ENCODE results near the gene DACH1. TPM values are rescaled to one million over a fixed set of nuclear protein-coding genes. Genes with fewer than 3 reads are reported as not detected.

Gene DACH1
- total and polyA plus RNA-seq, 9 of the 15 experiments (the other 6 are each of a cell fraction or from before 2014, with no cell fraction given): 0.04 to 0.07 (median 0.04) TPM; not detected in 2

DNA sequence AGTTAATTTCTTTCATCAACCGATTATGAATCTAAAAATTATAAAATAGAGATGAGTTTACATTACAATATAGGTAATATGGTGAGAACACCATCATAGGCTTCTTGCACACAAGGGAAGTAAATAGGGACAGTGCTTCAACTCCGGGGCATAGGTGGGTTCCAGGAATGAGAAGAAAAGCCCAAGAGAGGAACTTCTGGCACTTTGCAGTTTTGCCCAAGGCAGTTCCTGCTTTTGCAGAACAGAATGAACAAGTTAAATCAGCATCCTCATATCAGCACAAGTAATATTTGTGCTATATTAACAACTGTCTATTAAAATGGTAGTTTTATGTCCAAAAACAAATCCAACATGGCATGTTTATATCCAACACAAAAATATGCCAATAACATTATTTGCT is 60.1 kb downstream of the DACH1 start:
- Histone ChIP-seq H3K36me3 (ENCODE audit: control insufficient read depth, insufficient read depth, low read length) (no peaks in the 10 kb centered on the region), H3K4me2 (ENCODE audit: insufficient read depth, low read length) (no peak overlapping the region), H3K27ac (ENCODE audit: extremely low read depth, low read depth, low read length) (no peak overlapping the region), H3K79me2 (ENCODE audit: control insufficient read depth, insufficient read depth, low read length) (no peaks in the 10 kb centered on the region), H2AFZ (ENCODE audit: low read depth, low read length) (no peak overlapping the region), H3K4me3 (no peak overlapping the region), H3K27me3 (ENCODE audit: control insufficient read depth in 2 of 2, insufficient read depth in 2 of 2, low read length in 2 of 2) (no peaks in the 10 kb centered on the region), H3K9me3 (replicated peaks; ENCODE audit: control insufficient read depth, insufficient read depth, low read depth, low read length) (no peaks in the 10 kb centered on the region), H3K4me1 (replicated peaks in 1 of 2; ENCODE audit: control insufficient read depth in 2 of 2, insufficient read depth in 2 of 2, low read length in 2 of 2) (no peaks in the 10 kb centered on the region), H3K9me1 (ENCODE audit: control insufficient read depth, insufficient read depth, low read length) (no peaks in the 10 kb centered on the region), H4K20me1 (replicated peaks; ENCODE audit: control insufficient read depth, insufficient read depth, low read length) (no peaks in the 10 kb centered on the region), H3K9ac (ENCODE audit: insufficient read depth in 1 of 2, low read depth in 2 of 2, low read length in 2 of 2) (no peak overlapping the region)
- intact Hi-C loops (cut with micrococcal nuclease) (no loop called here), in situ Hi-C loops (cut with MboI) (no loop called here)
- WGBS (ENCODE audit: insufficient coverage, low coverage, missing lambda C conversion rate): 3% methylated on average over 2 of the region's 2 CpGs
- FAIRE-seq: no peak
- ATAC-seq: no peak
- CTCF ChIA-PET (ENCODE audit: low intra/inter-chr PET ratio): no interaction called here
- no TSS peak for BruUV-seq (replicated peaks)
- TF ChIP-seq ZNF586 (CRISPR knock-in tag; conservative IDR thresholded peaks at IDR 0.05) (no peak), ZBTB8A (IDR thresholded peaks at IDR 0.05; ENCODE audit: partially characterized antibody) (no peak), ZFPM2 (CRISPR knock-in tag; IDR thresholded peaks at IDR 0.05) (no peak), ZNF551 (CRISPR knock-in tag; IDR thresholded peaks at IDR 0.05) (no peak), RBM34 (IDR thresholded peaks at IDR 0.05; ENCODE audit: borderline replicate concordance, insufficient read depth, low read length) (no peak), ZNF282 (CRISPR knock-in tag; IDR thresholded peaks at IDR 0.05) (no peak), CCAR2 (IDR thresholded peaks at IDR 0.05; ENCODE audit: low read depth, low read length) (no peak), BCL6 (CRISPR knock-in tag; IDR thresholded peaks at IDR 0.05) (no peak), MEF2A (IDR thresholded peaks at IDR 0.05; ENCODE audit: control insufficient read depth, low read depth, low read length) (no peak), HLTF (IDR thresholded peaks at IDR 0.05) (no peak), MXI1 (IDR thresholded peaks at IDR 0.05; ENCODE audit: low read depth, low read length) (no peak), ZFX (CRISPR knock-in tag; IDR thresholded peaks at IDR 0.05) (no peak), SMARCB1 (IDR thresholded peaks at IDR 0.05; ENCODE audit: insufficient read length, low read depth) (no peak)
- TF ChIP-seq, protein P1, sequence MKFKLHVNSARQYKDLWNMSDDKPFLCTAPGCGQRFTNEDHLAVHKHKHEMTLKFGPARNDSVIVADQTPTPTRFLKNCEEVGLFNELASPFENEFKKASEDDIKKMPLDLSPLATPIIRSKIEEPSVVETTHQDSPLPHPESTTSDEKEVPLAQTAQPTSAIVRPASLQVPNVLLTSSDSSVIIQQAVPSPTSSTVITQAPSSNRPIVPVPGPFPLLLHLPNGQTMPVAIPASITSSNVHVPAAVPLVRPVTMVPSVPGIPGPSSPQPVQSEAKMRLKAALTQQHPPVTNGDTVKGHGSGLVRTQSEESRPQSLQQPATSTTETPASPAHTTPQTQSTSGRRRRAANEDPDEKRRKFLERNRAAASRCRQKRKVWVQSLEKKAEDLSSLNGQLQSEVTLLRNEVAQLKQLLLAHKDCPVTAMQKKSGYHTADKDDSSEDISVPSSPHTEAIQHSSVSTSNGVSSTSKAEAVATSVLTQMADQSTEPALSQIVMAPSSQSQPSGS (CRISPR knock-in tag; IDR thresholded peaks at IDR 0.05): no peak
- TF ChIP-seq, protein P2, sequence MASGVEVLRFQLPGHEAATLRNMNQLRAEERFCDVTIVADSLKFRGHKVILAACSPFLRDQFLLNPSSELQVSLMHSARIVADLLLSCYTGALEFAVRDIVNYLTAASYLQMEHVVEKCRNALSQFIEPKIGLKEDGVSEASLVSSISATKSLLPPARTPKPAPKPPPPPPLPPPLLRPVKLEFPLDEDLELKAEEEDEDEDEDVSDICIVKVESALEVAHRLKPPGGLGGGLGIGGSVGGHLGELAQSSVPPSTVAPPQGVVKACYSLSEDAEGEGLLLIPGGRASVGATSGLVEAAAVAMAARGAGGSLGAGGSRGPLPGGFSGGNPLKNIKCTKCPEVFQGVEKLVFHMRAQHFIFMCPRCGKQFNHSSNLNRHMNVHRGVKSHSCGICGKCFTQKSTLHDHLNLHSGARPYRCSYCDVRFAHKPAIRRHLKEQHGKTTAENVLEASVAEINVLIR (CRISPR knock-in tag; IDR thresholded peaks at IDR 0.05): no peak
- POLR2A ChIA-PET: no interaction called here
- DNase-seq (ENCODE audit: extremely low read depth in 1 of 4, low spot score in 3 of 4): no peak

Measured in K562 (cell line).